HEK293 (cell line): ENCODE results near the gene TSC22D1.

Experiments used
- ZFP69B ChIP-seq: fragments of 450-650 bp; formaldehyde crosslinking; IDR thresholded peaks from 2 replicates; pipeline ENCODE4 v1.5.1; 2016; ENCODE audit warnings: missing biosample characterization, missing genetic modification characterization
- ZNF623 ChIP-seq: fragments of 450-650 bp; formaldehyde crosslinking; IDR thresholded peaks from 2 replicates; pipeline ENCODE4 v1.5.1; 2016; ENCODE audit warnings: missing biosample characterization, missing genetic modification characterization
- ZNF629 ChIP-seq: fragments of 450-650 bp; formaldehyde crosslinking; IDR thresholded peaks from 2 replicates; pipeline ENCODE4 v1.5.1; 2017; ENCODE audit warnings: missing biosample characterization, missing genetic modification characterization
- TF ChIP-seq, protein P1 (sequence below): fragments of 450-650 bp; formaldehyde crosslinking; IDR thresholded peaks from 2 replicates; pipeline ENCODE4 v1.5.1; 2016; ENCODE audit warnings: missing biosample characterization, missing genetic modification characterization
- TF ChIP-seq, protein P2 (sequence below): fragments of 450-650 bp; formaldehyde crosslinking; IDR thresholded peaks from 2 replicates; pipeline ENCODE4 v1.5.1; 2016; ENCODE audit warnings: missing biosample characterization, missing genetic modification characterization
- TF ChIP-seq, protein P3 (sequence below): fragments of 450-650 bp; formaldehyde crosslinking; IDR thresholded peaks from 2 replicates; pipeline ENCODE4 v1.5.1; 2016; ENCODE audit warnings: missing biosample characterization, missing genetic modification characterization, low read depth

DNA sequence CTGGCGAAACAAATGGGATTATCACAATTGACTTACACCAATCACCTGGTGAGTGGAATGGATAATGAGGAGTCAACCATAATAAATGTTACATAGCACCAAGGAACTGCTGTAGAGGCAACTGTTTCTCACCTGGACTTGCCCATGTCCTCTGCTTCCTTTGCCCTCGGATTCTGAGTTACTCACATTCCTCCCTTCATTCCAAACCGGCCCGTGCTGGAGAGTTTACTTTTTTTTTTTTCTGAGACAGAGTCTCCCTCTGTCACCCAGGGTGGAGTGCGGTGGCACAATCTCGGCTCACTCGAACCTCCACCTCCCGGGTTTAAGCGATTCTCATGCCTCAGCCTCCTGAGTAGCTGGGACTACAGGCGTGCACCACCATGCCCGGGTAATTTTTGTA is 41.5 kb upstream of the TSC22D1 start:
- TF ChIP-seq, protein P1, sequence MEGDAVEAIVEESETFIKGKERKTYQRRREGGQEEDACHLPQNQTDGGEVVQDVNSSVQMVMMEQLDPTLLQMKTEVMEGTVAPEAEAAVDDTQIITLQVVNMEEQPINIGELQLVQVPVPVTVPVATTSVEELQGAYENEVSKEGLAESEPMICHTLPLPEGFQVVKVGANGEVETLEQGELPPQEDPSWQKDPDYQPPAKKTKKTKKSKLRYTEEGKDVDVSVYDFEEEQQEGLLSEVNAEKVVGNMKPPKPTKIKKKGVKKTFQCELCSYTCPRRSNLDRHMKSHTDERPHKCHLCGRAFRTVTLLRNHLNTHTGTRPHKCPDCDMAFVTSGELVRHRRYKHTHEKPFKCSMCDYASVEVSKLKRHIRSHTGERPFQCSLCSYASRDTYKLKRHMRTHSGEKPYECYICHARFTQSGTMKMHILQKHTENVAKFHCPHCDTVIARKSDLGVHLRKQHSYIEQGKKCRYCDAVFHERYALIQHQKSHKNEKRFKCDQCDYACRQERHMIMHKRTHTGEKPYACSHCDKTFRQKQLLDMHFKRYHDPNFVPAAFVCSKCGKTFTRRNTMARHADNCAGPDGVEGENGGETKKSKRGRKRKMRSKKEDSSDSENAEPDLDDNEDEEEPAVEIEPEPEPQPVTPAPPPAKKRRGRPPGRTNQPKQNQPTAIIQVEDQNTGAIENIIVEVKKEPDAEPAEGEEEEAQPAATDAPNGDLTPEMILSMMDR (tag by site-specific recombination): no peak
- TF ChIP-seq ZNF629 (tag by site-specific recombination): no peak
- TF ChIP-seq, protein P2, sequence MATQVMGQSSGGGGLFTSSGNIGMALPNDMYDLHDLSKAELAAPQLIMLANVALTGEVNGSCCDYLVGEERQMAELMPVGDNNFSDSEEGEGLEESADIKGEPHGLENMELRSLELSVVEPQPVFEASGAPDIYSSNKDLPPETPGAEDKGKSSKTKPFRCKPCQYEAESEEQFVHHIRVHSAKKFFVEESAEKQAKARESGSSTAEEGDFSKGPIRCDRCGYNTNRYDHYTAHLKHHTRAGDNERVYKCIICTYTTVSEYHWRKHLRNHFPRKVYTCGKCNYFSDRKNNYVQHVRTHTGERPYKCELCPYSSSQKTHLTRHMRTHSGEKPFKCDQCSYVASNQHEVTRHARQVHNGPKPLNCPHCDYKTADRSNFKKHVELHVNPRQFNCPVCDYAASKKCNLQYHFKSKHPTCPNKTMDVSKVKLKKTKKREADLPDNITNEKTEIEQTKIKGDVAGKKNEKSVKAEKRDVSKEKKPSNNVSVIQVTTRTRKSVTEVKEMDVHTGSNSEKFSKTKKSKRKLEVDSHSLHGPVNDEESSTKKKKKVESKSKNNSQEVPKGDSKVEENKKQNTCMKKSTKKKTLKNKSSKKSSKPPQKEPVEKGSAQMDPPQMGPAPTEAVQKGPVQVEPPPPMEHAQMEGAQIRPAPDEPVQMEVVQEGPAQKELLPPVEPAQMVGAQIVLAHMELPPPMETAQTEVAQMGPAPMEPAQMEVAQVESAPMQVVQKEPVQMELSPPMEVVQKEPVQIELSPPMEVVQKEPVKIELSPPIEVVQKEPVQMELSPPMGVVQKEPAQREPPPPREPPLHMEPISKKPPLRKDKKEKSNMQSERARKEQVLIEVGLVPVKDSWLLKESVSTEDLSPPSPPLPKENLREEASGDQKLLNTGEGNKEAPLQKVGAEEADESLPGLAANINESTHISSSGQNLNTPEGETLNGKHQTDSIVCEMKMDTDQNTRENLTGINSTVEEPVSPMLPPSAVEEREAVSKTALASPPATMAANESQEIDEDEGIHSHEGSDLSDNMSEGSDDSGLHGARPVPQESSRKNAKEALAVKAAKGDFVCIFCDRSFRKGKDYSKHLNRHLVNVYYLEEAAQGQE (tag by site-specific recombination): no peak
- no peak for TF ChIP-seq ZFP69B (tag by site-specific recombination)
- TF ChIP-seq, protein P3, sequence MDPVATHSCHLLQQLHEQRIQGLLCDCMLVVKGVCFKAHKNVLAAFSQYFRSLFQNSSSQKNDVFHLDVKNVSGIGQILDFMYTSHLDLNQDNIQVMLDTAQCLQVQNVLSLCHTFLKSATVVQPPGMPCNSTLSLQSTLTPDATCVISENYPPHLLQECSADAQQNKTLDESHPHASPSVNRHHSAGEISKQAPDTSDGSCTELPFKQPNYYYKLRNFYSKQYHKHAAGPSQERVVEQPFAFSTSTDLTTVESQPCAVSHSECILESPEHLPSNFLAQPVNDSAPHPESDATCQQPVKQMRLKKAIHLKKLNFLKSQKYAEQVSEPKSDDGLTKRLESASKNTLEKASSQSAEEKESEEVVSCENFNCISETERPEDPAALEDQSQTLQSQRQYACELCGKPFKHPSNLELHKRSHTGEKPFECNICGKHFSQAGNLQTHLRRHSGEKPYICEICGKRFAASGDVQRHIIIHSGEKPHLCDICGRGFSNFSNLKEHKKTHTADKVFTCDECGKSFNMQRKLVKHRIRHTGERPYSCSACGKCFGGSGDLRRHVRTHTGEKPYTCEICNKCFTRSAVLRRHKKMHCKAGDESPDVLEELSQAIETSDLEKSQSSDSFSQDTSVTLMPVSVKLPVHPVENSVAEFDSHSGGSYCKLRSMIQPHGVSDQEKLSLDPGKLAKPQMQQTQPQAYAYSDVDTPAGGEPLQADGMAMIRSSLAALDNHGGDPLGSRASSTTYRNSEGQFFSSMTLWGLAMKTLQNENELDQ (tag by site-specific recombination): no peak
- no peak for TF ChIP-seq ZNF623 (tag by site-specific recombination)
